Lower lobe of right lung (tissue), 2 donors: Measurements from ENCODE around the gene SUCLA2. TPM values are rescaled to one million over a fixed set of nuclear protein-coding genes. Genes with fewer than 3 reads are reported as not detected.

Experiments used
- ATAC-seq, 2 donors: fragments of 200-7000 bp; cut with Tn5 transposase; one replicate each; pipeline ENCODE4 v1.9.1; 2020 to 2022; ENCODE audit warnings: mild to moderate bottlenecking in 2 of 2, moderate library complexity in 2 of 2
- DNase-seq: peaks from one replicate; pipeline ENCODE4 v3.0.0-alpha.2; 2020
- H3K27ac ChIP-seq: fragments of 200-600 bp; one replicate; pipeline ENCODE4 v1.8.0; 2022
- H3K27me3 ChIP-seq: fragments of 200-600 bp; one replicate; pipeline ENCODE4 v1.8.0; 2022; ENCODE audit warnings: low read depth
- H3K36me3 ChIP-seq: fragments of 200-600 bp; one replicate; pipeline ENCODE4 v1.8.0; 2022; ENCODE audit warnings: mild to moderate bottlenecking
- H3K4me1 ChIP-seq: fragments of 200-600 bp; one replicate; pipeline ENCODE4 v1.8.0; 2022
- H3K4me3 ChIP-seq: fragments of 200-600 bp; one replicate; pipeline ENCODE4 v1.8.0; 2022; ENCODE audit warnings: mild to moderate bottlenecking
- H3K9me3 ChIP-seq: fragments of 200-600 bp; one replicate; pipeline ENCODE4 v1.8.0; 2022
- intact Hi-C: fragments of 100-400 bp; cut with DNase I; formaldehyde crosslinking; loops from one replicate; pipeline ENCODE4 v1.11.0; 2022
- long read RNA-seq: library from polyadenylated mRNA; unstranded; transcript quantifications from one replicate; pipeline ENCODE4 v2.0.0, GENCODE V29; 2021
- total RNA-seq: library from RNA; stranded (reverse); fragmentation: NEBNext Ultra II Directional; extraction: Animal tissue kit (Norgen Biotek cat#: 25700); gene quantifications from one replicate; pipeline ENCODE4 v1.2.1, GENCODE V29; 2021
- TF ChIP-seq, protein P1 (sequence below): fragments of 200-600 bp; IDR thresholded peaks from one replicate; pipeline ENCODE4 v1.8.0; 2022; ENCODE audit warnings: antibody characterized with exemption, mild to moderate bottlenecking
- donor health status: DM: no; HTN: yes; CAD: no; lungs with severe emphysema.

The SUCLA2 gene
- 36.7 TPM for total RNA-seq
- long read RNA-seq, transcript SUCLA2-219 (11 exons, 2,111 nt): major isoform, 49 of 59 reads
- long read RNA-seq, partial matches to known transcripts: 2 of 59 reads
- long read RNA-seq, other reads (novel, unspliced or antisense): 8 of 59 reads

DNA sequence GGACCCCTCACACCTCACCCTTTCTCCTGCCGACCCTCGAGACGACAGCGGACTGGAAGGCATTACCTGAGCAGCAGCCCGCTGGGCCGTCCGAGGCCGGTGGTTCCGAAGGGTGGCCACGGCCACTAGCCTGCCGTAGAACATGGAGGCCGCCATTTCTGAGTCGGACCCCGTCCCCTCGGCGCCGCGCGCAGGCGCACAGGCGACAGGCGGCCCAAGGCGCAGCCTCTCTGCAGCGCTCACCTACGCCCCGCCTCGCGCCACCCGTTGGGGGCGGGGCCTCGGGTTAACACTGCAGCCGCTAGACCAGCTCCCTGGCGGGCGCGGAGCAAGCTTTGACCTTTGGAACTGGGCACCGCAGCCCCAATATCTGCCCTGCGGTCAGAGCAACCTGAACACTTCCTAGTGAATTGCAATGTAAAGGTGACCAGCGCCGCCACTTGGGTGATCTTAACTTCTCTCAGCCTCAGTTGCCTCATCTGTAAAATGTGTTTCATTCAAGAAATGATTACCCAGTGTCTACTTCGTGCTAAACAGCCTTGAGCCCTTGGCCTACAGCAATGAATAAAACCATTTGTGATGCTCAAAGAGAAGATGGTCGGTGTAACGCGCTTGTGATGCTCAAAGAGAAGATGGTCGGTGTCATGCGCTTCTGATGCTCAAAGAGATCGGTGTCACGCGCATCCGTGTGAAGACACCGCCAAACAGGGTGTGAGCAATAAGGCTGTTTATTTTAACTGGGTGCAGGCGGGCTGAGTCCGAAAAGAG, at the start of gene SUCLA2:
Gene SUCLA2, minus strand, starts transcription at position 160 of the 768 bp plus-strand sequence. Its CDS starts 4 bp downstream, at position 156.
- intact Hi-C loops: no loop called here
- DNase-seq: peak; percentile 94
- peak; percentile 100 for ATAC-seq

DNA sequence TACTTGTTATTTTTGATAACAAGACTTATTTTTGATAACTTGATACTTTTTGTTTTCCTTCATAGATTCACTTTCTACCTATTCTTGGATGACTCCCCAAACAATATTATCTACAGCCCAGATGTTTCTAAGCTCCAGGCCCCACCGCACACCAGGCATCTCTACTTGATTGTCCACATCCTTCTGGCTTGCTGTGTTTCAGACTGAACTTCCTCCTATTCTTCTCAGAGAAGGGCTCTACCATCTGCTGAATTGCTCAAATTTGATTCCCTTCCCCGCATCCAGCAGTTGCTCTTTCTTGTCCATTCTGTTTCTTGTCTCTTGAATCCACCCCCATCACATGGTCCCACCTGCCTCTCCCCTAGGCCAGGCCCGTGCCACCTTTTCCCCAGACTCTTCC, 49.5 kb upstream of the SUCLA2 start:
- Histone ChIP-seq H3K9me3 (no peaks in the 10 kb centered on the region), H3K4me3 (no peak overlapping the region), H3K27ac (no peak overlapping the region), H3K27me3 (no peaks in the 10 kb centered on the region), H3K4me1 (no peaks in the 10 kb centered on the region), H3K36me3 (peaks cover 73% of the 10 kb centered on the region)
- intact Hi-C loops: no loop called here
- TF ChIP-seq, protein P1, sequence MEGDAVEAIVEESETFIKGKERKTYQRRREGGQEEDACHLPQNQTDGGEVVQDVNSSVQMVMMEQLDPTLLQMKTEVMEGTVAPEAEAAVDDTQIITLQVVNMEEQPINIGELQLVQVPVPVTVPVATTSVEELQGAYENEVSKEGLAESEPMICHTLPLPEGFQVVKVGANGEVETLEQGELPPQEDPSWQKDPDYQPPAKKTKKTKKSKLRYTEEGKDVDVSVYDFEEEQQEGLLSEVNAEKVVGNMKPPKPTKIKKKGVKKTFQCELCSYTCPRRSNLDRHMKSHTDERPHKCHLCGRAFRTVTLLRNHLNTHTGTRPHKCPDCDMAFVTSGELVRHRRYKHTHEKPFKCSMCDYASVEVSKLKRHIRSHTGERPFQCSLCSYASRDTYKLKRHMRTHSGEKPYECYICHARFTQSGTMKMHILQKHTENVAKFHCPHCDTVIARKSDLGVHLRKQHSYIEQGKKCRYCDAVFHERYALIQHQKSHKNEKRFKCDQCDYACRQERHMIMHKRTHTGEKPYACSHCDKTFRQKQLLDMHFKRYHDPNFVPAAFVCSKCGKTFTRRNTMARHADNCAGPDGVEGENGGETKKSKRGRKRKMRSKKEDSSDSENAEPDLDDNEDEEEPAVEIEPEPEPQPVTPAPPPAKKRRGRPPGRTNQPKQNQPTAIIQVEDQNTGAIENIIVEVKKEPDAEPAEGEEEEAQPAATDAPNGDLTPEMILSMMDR: no peak
- DNase-seq: no peak
- no peak for ATAC-seq

More for the DNA sequence above, at the start of gene SUCLA2:
- H3K27ac ChIP-seq: peak within 1 kb of the TSS; percentile 83
- no peaks in the 10 kb centered on the region for H3K36me3 ChIP-seq
- H3K4me3 ChIP-seq: peak within 1 kb of the TSS; percentile 97
- TF ChIP-seq, protein P1: no peak
- H3K27me3 ChIP-seq: no peaks in the 10 kb centered on the region
- no peaks in the 10 kb centered on the region for H3K9me3 ChIP-seq
- peaks cover 23% of the 10 kb centered on the region for H3K4me1 ChIP-seq

DNA sequence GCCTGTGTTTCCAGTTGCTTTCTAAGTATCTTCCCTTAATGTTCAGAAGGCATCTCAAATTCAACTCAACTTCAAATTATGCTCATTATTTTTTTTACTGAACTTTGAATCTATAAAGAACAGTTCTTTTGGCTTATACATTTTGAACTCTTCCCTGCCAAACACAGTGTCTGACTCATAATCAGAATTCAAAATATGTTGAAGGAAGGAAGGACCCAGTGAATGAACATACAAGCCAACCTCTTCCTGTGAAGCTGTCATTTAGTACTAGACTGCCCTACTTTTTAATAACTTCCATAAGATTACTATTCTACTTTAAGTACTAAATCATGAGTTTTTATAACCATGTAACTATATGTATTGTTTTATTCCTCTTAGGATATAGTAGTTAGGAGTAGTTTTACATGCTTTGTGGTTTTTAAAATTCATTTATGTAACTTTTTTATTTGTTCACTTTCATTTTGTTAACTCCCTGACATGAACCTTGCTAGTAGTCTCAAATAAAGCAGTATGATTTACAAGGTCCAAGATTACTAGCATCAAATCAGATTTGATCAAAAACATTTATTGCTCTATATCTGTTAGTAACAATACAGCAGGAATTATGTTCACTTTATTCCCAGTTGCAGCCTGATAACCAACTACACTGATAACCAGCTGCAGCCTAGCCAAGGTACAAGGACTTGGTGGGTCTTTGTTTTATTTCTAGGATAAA, 42.9 kb upstream of the SUCLA2 start:
- no peak overlapping the region for H3K4me3 ChIP-seq
- H3K36me3 ChIP-seq: peaks cover 40% of the 10 kb centered on the region
- no peaks in the 10 kb centered on the region for H3K9me3 ChIP-seq
- peaks cover under 1% of the 10 kb centered on the region for H3K4me1 ChIP-seq
- TF ChIP-seq, protein P1: no peak
- ATAC-seq (no peak), DNase-seq (no peak)
- no peak overlapping the region for H3K27ac ChIP-seq
- H3K27me3 ChIP-seq: no peaks in the 10 kb centered on the region
- intact Hi-C loops: no loop called here

DNA sequence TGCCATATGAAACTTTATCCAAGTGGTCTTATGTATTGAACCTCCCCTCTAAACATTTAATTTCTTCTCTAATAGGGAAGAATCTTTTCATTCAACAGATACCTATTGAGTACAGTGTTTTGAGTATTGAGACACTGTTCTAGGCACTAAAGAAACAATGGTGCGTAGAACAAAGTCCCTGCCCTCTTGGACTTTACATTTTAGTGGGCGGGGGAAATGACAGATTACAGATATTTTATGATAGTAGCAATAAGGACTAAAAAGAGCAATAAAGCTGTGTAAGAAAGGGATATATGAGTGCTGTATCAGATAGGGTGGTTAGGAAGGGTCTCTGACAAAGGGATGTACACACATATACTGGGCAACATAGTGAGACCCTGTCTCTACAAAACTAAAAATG, 41.8 kb upstream of the SUCLA2 start:
- Histone ChIP-seq H3K4me3 (no peak overlapping the region), H3K4me1 (peaks cover 7% of the 10 kb centered on the region), H3K27ac (no peak overlapping the region), H3K27me3 (no peaks in the 10 kb centered on the region), H3K9me3 (no peaks in the 10 kb centered on the region), H3K36me3 (peaks cover 29% of the 10 kb centered on the region)
- ATAC-seq (no peak), DNase-seq (no peak)
- TF ChIP-seq, protein P1: no peak
- intact Hi-C loops: no loop called here

DNA sequence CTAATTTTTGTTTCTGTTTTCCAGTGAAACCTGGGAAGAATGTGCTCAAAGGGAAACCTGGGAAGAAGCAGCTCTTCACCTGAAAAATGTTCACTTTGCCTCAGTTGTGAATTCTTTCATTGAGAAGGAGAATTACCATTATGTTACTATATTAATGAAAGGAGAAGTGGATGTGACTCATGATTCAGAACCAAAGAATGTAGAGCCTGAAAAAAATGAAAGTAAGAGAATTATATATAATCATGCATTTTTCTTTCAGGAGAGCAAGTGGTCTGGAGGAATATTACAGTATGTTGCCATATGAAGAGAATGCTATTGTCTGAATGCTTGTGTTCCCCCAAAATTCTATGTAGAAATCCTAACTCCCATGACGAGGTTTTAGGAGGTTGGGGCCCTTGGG, 39.8 kb upstream of the SUCLA2 start:
- Histone ChIP-seq H3K27me3 (no peaks in the 10 kb centered on the region), H3K36me3 (peaks cover 19% of the 10 kb centered on the region), H3K9me3 (no peaks in the 10 kb centered on the region), H3K4me3 (no peak overlapping the region), H3K27ac (no peak overlapping the region), H3K4me1 (peaks cover 14% of the 10 kb centered on the region)
- ATAC-seq (no peak), DNase-seq (no peak)
- TF ChIP-seq, protein P1: no peak
- intact Hi-C loops: no loop called here
